Spinal cord (tissue), 10 donors: ENCODE measurements around the gene SHMT2. TPM values are rescaled to one million over a fixed set of nuclear protein-coding genes. Genes with fewer than 3 reads are reported as not detected.
A peak's percentile ranks its signal among the peaks of the same experiment; 100 is the strongest.
"Not testable (repeated sequence)": the region's sequence is repeated elsewhere in the genome, so short reads cannot be mapped to it uniquely, and the experiment has no call there.

Experiments
- DNase-seq, 6 donors: peaks; one replicate each; pipeline versions ENCODE4 v3.0.0 to v3.0.0-alpha.2; 2013 to 2015; ENCODE audit warnings: low spot score in 6 of 6, low read depth in 4 of 6
- H3K27ac ChIP-seq: one replicate; pipeline ENCODE4 v1.5.1; 2013; ENCODE audit warnings: low read depth, low read length, control low read depth
- H3K27me3 ChIP-seq: one replicate; pipeline ENCODE4 v1.6.1; 2013; ENCODE audit warnings: low read length; ENCODE audit not compliant: control insufficient read depth, insufficient read depth
- H3K36me3 ChIP-seq: one replicate; pipeline ENCODE4 v1.6.1; 2013; ENCODE audit warnings: low read length; ENCODE audit not compliant: control insufficient read depth, insufficient read depth
- H3K4me1 ChIP-seq: one replicate; pipeline ENCODE4 v1.6.1; 2013; ENCODE audit warnings: low read length; ENCODE audit not compliant: control insufficient read depth, insufficient read depth
- H3K4me3 ChIP-seq: one replicate; pipeline ENCODE4 v1.5.1; 2013; ENCODE audit warnings: low read depth, low read length, control low read depth
- H3K9me3 ChIP-seq: one replicate; pipeline ENCODE4 v1.6.1; 2013; ENCODE audit warnings: low read length; ENCODE audit not compliant: control insufficient read depth, insufficient read depth
- WGBS: methylation state at CpG from one replicate; pipeline ENCODE4 v1.1.5; 2013; ENCODE audit warnings: missing lambda C conversion rate; ENCODE audit not compliant: insufficient coverage; 5-methylcytosine and 5-hydroxymethylcytosine counted together
- polyA plus RNA-seq, 2 donors: library from polyadenylated mRNA; unstranded; fragments of 120-200 nt; gene quantifications; one replicate each; pipeline ENCODE4 v1.2.1, GENCODE V29; 2013; ENCODE audit not compliant: insufficient read length in 2 of 2
- total RNA-seq, 2 donors: library from RNA; depleted of rRNA in 1 of 2; stranded (reverse); fragments of 120-200 nt in 1 of 2; fragments of >200 nt in 1 of 2; gene quantifications; one replicate each; pipeline versions ENCODE4 v1.2.3 to v1.2.4, GENCODE V29; 2013 to 2014
- donor health status: healthy.

SHMT2 gene
- total and polyA plus RNA-seq, 4 donors = 37.5 to 62.6 (median 57.8) TPM

- H3K27ac ChIP-seq = no peak overlapping the region
- H3K4me1 ChIP-seq = no peaks in the 10 kb centered on the region
- H3K27me3 ChIP-seq = no peaks in the 10 kb centered on the region
- no peak overlapping the region for H3K4me3 ChIP-seq
- DNase-seq = no peak
- H3K36me3 ChIP-seq = peaks cover 55% of the 10 kb centered on the region
- H3K9me3 ChIP-seq = no peaks in the 10 kb centered on the region
- no CpG with 5 or more reads among the region's 1 CpG for WGBS
Measured at GRCh38 chr12:57270966-57271470, 41.5 kb downstream of the SHMT2 start.

- no peaks in the 10 kb centered on the region for H3K4me1 ChIP-seq
- no peak overlapping the region for H3K27ac ChIP-seq
- H3K36me3 ChIP-seq = peaks cover 45% of the 10 kb centered on the region
- no peak overlapping the region for H3K4me3 ChIP-seq
- peak in 1 of 6 donors; percentile 44 for DNase-seq
- 69% methylated on average over 4 of the region's 7 CpGs for WGBS
- H3K9me3 ChIP-seq = no peaks in the 10 kb centered on the region
- no peaks in the 10 kb centered on the region for H3K27me3 ChIP-seq
Measured at GRCh38 chr12:57272337-57273151, 43.0 kb downstream of the SHMT2 start.

GRCh38 chr12:57273516-57273915 lies 44.0 kb downstream of the SHMT2 start:
- Histone ChIP-seq H3K9me3 (no peaks in the 10 kb centered on the region), H3K27me3 (no peaks in the 10 kb centered on the region), H3K4me3 (no peak overlapping the region), H3K36me3 (peaks cover 44% of the 10 kb centered on the region), H3K27ac (no peak overlapping the region), H3K4me1 (no peaks in the 10 kb centered on the region)
- no peak for DNase-seq

DNA sequence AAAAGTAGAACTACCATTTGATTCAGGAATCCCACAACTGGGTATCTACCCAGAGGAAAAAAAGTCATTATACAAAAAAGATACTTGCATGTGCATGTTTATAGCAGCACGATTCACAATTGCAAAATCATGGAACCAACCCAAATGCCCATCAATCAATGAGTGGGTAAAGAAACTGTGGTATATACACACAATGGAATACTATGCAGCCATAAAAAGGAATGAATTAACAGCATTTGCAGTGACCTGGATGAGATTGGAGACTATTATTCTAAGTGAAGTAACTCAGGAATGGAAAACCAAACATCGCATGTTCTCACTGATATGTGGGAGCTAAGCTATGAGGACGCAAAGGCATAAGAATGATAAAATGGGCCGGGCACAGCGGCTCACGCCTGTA lies 46.7 kb downstream of the SHMT2 start:
- not testable (repeated sequence) for H3K4me1 ChIP-seq, H3K27ac ChIP-seq, H3K9me3 ChIP-seq, H3K4me3 ChIP-seq, H3K27me3 ChIP-seq, DNase-seq
- 100% methylated on average over 1 of the region's 6 CpGs for WGBS
- peaks cover 46% of the 10 kb centered on the region for H3K36me3 ChIP-seq

DNA sequence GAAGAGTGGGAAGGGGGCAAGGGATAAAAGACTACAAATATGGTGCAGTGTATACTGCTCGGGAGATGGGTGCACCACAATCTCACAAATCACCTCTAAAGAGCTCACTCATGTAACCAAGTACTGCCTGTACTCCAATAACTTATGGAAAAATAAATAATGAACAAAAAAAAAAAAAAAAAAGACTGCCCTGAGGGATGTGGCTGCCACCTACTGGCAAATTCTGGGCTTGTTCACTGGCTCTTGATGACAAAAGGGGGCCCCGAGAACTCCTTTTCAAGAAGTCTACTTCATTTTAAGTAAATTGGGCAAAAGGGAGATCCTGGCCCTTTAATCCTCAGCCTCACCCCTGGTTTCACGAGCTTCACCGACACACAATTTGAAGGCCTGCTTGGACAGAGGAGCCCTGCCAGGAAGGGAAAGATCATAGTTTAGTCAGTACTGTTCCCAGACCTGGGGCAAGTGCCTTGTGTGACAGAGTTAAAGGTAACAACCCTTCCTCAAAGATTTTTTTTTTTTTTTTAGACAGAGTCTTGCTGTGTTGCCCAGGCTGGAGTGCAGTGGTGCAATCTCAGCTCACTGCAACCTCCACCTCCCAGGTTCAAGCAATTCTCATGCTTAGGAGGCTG lies 47.5 kb downstream of the SHMT2 start:
- Histone ChIP-seq H3K36me3 (peaks cover 48% of the 10 kb centered on the region), H3K27ac (no peak overlapping the region), H3K4me3 (no peak overlapping the region), H3K27me3 (no peaks in the 10 kb centered on the region), H3K9me3 (no peaks in the 10 kb centered on the region), H3K4me1 (no peaks in the 10 kb centered on the region)
- no peak for DNase-seq
- no CpG with 5 or more reads among the region's 4 CpGs for WGBS

DNA sequence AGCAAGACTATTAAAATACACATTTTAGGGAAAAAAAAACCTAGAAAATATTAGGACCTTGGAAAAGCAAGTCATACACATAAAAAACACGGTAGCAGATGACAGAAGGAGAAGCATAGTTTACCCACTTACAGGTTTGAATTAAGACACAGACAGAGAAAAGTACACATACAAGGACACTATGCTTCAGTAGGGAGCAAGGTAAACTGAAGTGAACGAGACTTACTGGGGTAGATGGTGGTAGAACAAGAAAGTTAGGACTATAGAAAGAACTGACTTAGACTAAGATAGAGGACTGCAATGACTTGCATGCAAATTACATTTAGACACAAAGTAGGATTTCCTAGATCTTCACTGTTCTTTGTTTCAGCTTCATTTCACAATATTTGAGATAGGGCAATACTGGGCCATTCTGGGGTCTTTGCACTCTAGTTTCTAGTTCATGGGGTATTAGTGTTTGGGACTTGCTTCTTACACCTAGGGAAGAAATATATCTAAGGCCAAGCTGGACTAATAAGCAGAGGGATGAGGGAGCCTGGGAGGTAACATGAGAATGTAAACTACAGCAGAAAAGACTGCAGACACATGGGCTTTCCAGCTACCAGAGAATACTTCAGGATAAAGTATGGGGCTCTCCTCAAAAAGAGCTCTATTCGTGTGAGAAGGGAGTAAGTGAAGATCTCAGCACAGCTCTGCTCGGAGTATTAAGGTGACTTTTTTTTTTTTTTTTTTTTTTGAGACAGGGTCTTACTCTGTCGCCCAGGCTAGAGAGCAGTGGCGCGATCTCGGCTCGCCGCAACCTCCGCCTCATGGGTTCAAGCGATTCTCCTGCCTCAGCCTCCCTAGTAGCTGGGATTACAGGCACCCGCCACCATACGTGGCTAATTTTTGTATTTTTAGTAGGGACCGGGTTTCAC lies 49.2 kb downstream of the SHMT2 start:
- Histone ChIP-seq H3K27me3 (no peaks in the 10 kb centered on the region), H3K4me3 (no peak overlapping the region), H3K4me1 (no peaks in the 10 kb centered on the region), H3K36me3 (peaks cover 57% of the 10 kb centered on the region), H3K9me3 (no peaks in the 10 kb centered on the region), H3K27ac (no peak overlapping the region)
- DNase-seq = no peak
- WGBS = 99% methylated on average over 13 of the region's 15 CpGs

- Histone ChIP-seq H3K4me1 (no peaks in the 10 kb centered on the region), H3K9me3 (no peaks in the 10 kb centered on the region), H3K36me3 (peaks cover 56% of the 10 kb centered on the region), H3K4me3 (no peak overlapping the region), H3K27ac (no peak overlapping the region), H3K27me3 (no peaks in the 10 kb centered on the region)
- 94% methylated on average over 8 of the region's 9 CpGs for WGBS
- no peak for DNase-seq
Measured at GRCh38 chr12:57280211-57281062, 50.9 kb downstream of the SHMT2 start.

DNA sequence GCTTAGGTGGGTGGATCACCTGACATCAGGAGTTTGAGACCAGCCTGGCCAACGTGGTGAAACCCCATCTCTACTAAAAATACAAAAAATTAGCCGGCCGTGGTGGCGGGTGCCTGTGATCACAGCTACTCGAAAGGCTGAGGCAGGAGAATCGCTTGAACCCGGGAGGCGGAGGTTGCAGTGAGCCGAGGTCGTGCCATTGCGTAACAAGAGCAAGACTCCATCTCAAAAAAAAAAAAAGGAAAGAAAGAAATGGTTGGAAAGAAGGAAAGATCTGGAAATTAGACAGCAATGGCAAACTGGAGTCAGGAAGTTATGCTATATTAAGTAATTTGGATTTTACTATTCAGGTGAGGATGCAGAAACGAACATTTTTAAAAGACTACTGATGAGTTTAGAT lies 52.6 kb downstream of the SHMT2 start:
- not testable (repeated sequence) for H3K27ac ChIP-seq, H3K9me3 ChIP-seq, H3K27me3 ChIP-seq, DNase-seq, H3K4me1 ChIP-seq, H3K4me3 ChIP-seq
- H3K36me3 ChIP-seq = peaks cover 59% of the 10 kb centered on the region
- WGBS = 97% methylated on average over 6 of the region's 12 CpGs
